NCI-H510A (cell line): ENCODE results near the gene MZT2B.
"Not testable (repeated sequence)": the region's sequence is repeated elsewhere in the genome, so short reads cannot be mapped to it uniquely, and the experiment has no call there.

Source experiments
- DNase-seq: peaks from one replicate; lab custom pipeline; 2025; lab: John Stamatoyannopoulos, UW

The MZT2B gene

DNA sequence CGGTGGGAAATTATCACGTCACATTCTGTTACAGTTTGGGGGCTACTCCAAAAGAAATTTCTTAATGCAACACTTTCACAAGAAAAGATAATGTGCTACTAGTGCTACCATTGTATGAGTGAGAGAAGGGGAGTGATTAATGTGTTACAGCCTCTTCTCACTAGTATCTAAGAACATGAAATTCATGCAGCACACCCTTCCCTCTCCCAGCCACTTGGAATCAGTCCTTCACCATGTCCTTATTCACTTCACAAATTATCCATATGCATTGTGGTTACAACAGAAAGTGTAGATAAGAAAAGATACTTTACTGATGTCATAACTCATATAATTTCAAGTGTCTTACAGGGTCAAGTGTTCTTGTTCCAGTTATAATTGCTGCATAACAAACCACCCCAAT is 37.1 kb downstream of the MZT2B start:
- DNase-seq = not testable (repeated sequence)

DNA sequence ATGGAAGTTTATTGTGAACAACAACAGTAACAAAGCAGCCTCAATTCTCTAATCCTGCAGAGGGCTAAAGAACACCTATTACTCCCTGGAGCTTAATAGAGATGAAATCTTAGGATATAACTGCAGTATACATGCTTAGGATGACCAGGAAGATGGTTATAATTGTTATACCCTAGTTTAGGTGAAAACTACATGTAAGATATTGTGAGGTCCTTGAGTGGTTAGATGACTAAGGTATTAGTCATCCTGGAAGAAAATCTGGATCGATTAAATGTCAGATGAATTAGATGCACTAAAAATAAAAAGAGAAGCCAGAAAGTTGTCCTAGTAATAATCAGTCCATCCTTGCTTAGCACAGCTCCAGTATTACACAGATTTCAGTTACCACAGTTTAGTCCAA is 38.4 kb downstream of the MZT2B start:
- not testable (repeated sequence) for DNase-seq

DNA sequence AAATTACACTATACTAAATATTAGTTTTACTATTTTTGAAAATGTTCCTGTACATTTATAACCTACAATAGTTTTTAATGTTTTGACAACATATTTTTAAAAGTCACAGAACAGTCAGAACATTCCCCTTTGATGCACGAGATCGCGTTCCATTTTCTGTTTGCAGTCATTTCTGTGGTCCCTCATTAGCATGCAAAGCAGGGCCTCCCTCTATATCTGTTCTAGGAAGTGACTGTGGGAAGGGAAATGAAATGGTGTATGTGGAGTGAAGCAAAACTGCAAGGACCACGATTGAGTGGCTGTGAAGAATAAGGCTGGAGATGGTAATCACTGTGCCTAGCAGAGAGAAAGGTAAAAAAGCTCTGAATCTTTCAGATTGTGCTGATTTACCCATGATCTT is 40.5 kb downstream of the MZT2B start:
- not testable (repeated sequence) for DNase-seq

DNA sequence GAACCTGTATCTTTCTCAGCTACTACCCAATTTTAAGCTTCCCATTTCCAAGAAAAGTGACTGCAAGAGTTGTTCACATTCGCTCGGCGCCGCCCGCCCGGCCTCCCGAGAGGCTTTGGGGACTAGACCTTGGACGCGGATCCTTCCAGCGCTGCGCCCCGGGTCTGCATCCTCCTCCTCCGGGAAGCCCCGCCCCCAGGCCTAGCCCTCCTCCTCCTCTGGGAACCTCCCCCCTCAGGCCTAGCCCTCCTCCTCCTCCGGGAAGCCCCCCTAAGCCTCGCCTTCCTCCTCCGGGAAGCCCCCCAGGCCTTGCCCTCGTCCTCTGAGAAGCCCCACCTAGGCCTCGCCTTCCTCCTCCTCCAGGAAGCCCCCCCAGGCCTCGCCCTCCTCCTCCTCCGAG is 45.9 kb downstream of the MZT2B start:
- not testable (repeated sequence) for DNase-seq

DNA sequence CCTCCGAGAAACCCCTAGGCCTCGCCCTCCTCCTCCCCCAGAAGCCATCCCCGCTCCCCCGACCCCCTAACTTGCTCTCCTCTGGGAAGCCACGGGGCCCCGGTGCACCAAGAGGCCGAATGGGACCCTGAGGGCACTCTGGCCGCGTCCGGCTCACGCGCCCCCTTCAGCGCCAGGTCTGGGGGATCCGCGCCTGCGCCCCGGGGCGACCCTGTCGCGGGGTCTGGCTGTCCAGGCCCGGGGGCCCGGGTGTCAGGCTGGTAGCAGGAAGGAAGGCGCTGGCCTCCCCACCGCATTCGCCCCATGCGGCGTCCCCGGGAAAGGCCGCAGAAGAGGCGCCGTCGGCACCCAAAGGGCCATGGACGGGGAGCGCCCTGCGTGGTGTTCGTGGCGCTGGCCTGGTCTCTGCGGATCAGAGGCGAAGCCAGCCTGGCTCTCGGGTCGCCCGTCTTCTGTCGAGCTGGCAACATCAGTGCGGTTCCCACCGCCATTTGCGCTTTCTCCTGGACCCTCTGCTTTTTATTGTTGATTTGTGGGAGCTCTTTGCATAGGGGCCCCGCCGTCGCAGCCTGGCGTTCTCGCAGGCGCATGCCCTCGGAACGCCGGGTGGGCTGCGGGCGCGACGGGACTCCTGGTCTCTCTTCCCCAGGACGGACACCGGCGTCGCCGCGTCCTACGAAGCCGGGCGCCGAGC is 46.6 kb downstream of the MZT2B start:
- DNase-seq = not testable (repeated sequence)

DNA sequence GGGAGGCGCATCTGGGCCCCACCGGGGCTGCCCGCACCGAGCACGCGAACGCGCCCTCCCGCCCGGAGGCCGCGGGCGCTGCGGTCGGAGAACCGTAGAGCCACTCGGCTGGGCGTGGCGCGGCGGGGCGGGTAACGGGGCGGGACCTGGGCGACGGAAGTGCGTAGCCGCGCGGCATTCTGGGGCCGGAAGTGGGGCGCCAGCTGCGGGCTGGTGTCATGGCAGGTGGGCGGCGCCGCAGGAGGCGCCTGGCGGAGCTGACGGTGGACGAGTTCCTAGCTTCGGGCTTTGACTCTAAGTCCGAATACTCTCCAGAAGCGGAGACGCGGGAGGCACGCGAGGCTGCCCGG is 47.1 kb downstream of the MZT2B start:
- DNase-seq = not testable (repeated sequence)

DNA sequence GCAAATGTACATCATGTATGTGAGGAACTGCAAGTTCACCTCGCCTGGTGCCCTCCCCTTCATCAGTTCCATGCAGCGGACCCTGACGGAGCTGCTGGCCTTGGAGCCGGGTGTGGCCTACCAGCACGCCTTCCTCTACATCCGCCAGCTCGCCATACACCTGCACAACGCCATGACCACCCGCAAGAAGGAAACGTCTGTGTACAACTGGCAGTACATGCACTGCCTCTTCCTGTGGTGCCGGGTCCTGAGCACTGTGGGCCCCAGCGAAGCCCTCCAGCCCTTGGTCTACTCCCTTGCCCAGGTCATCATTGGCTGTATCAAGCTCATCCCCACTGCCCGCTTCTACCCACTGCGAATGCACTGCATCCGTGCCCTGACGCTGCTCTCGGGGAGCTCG is 48.3 kb downstream of the MZT2B start:
- not testable (repeated sequence) for DNase-seq

DNA sequence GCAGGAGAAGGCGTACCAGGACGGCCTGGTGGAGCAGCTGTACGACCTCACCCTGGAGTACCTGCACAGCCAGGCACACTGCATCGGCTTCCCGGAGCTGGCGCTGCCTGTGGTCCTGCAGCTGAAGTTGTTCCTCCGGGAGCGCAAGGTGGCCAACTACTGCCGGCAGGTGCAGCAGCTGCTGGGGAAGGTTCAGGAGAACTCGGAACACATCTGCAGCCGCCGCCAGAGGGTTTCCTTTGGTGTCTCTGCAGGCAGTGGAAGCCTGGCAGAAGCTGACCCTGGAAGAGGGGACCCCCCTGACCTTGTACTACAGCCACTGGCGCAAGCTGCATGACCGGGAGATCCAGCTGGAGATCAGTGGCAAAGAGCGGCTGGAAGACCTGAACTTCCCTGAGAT is 48.8 kb downstream of the MZT2B start:
- not testable (repeated sequence) for DNase-seq

DNA sequence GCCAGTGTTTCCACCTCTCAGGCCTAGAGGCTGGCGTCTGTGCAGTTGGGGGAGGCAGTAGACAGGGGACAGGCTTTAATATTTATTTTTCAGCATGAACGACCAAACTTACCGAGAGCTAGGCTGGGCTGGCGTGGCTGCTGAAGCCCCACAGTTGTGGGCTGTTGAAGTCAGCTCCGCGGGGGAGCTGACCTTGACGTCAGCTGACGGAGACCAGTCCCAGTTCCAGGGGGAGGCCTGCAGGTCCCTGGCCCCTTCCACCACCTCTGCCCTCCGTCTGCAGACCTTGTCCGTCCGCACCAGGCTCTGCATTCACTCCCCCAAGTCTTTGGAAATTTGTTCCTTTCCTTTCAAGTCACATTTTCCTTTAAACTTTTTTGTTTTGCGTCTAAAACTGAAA is 49.6 kb downstream of the MZT2B start:
- no peak for DNase-seq

DNA sequence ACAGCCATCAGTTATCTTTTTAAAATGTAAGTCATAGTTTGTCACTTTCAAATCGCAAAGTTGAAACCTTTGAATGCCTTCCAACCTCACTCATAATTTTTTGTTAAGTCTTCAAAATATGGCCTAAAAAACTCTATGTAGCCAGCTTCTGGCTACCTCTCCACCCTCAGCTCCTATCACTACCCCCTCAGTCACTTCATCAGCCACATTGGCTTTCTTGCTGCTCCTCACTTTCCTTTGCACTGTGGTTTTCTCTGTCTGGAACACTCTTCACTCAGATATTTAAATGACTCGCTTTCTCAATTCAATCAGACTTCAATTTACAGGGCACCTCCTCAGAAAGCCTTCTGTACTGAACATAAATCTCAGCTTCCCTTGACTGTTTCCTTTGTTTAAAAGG is 51.0 kb downstream of the MZT2B start:
- not testable (repeated sequence) for DNase-seq

DNA sequence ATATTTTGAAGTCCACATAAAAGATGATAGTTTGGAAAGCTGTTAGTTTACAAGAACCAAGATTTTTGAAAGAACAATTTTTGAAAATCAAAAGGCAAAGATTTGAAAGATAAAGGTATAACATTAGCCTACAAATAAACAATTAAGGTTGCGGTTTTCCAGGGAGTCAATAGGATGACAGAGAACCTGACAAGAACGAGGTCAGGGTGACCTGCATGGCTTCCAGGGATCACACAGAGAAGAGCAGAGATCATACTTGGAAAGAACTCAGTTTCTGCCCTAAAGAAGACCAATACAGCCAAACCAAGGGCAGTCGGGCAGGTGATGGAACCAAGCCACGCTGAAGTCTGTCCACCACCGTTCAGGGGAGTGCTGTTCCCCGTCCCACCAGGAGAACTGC is 57.5 kb downstream of the MZT2B start:
- DNase-seq = not testable (repeated sequence)
